Endothelial cell of umbilical vein (primary cell): ENCODE data around the gene IQGAP1. TPM values are rescaled to one million over a fixed set of nuclear protein-coding genes. Genes with fewer than 3 reads are reported as not detected.

Experiments used
- BruUV-seq: library from RNA; stranded (reverse); fragments of 400-500 nt; replicated peaks from 2 replicates; lab custom pipeline; 2021; lab: Mats Ljungman, UMichigan
- CTCF ChIA-PET: fragments of 300-600, 350-600 bp; sonication (Branson Sonifier 250); formaldehyde crosslinking; loops from one replicate; lab custom pipeline; 2021; ENCODE audit warnings: antibody characterized with exemption, inconsistent platforms; lab: Charles Lee
- POLR2A ChIA-PET: fragments of 300-600, 350-600 bp; sonication (Branson Sonifier 250); formaldehyde crosslinking; loops from one replicate; lab custom pipeline; 2021; ENCODE audit warnings: antibody characterized with exemption, inconsistent platforms; lab: Charles Lee
- DNase-seq: peaks from one replicate; pipeline ENCODE4 v3.0.0-alpha.2; 2011; ENCODE audit warnings: low read depth, low spot score
- FAIRE-seq: peaks from 2 replicates; lab custom pipeline; 2011; peaks lifted over from hg19 to GRCh38; lab: Jason Lieb, UNC
- H2AFZ ChIP-seq: 2 replicates; pipeline ENCODE4 v1.6.0; 2012; ENCODE audit warnings: low read depth, low read length, control low read depth, inconsistent platforms
- H3K27ac ChIP-seq: 2 replicates; pipeline ENCODE4 v1.5.1; 2011; ENCODE audit warnings: low read depth, mild to moderate bottlenecking, control low read depth, low read length, moderate library complexity; ENCODE audit not compliant: insufficient read depth
- H3K27me3 ChIP-seq, 2 experiments: 2 replicates each; pipeline versions ENCODE4 v1.6.0 to v1.6.1; 2011; ENCODE audit warnings: low read length in 2 of 2, mixed read lengths in 1 of 2; ENCODE audit not compliant: control insufficient read depth in 2 of 2, insufficient read depth in 2 of 2
- H3K36me3 ChIP-seq, 2 experiments: 2 replicates in 1 of 2; 3 replicates in 1 of 2; pipeline ENCODE4 v1.5.1; 2011; ENCODE audit warnings: low read length in 2 of 2, mild to moderate bottlenecking in 1 of 2, moderate library complexity in 1 of 2; ENCODE audit not compliant: control insufficient read depth in 2 of 2, insufficient read depth in 2 of 2; ENCODE audit errors: extremely low read depth in 1 of 2
- H3K4me1 ChIP-seq: 3 replicates; pipeline ENCODE4 v1.5.1; 2011; ENCODE audit warnings: mild to moderate bottlenecking, low read length; ENCODE audit not compliant: control insufficient read depth, insufficient read depth; ENCODE audit errors: extremely low read depth
- H3K4me2 ChIP-seq: 2 replicates; pipeline ENCODE4 v1.6.1; 2011; ENCODE audit warnings: low read length, control low read depth, mixed read lengths; ENCODE audit not compliant: insufficient read depth
- H3K4me3 ChIP-seq, 3 experiments: fragments of 200-600 bp in 1 of 3; sonication (generic), shearing (Covaris generic) in 1 of 3; replicated peaks in 1 of 3; 2 replicates each; pipeline ENCODE4 v1.5.1; 2011 to 2016; ENCODE audit warnings: control low read depth in 3 of 3, low read length in 3 of 3, mild to moderate bottlenecking in 2 of 3, inconsistent platforms in 1 of 3, low read depth in 1 of 3, moderate library complexity in 1 of 3; ENCODE audit not compliant: insufficient read depth in 1 of 3
- H3K79me2 ChIP-seq: 2 replicates; pipeline ENCODE4 v1.6.0; 2012; ENCODE audit warnings: low read length, inconsistent platforms; ENCODE audit not compliant: control insufficient read depth, insufficient read depth
- H3K9ac ChIP-seq: replicated peaks from 2 replicates; pipeline ENCODE3; 2011; ENCODE audit warnings: low read length, control low read depth; ENCODE audit not compliant: insufficient read depth; ENCODE audit errors: extremely low read depth
- H3K9me1 ChIP-seq: replicated peaks from 3 replicates; pipeline ENCODE4 v1.6.0; 2011; ENCODE audit warnings: mild to moderate bottlenecking, low read length; ENCODE audit not compliant: control insufficient read depth, insufficient read depth; ENCODE audit errors: extremely low read depth
- H3K9me3 ChIP-seq: replicated peaks from 2 replicates; pipeline ENCODE4 v1.5.1; 2012; ENCODE audit warnings: low read length, inconsistent platforms; ENCODE audit not compliant: control insufficient read depth, insufficient read depth
- H4K20me1 ChIP-seq: replicated peaks from 2 replicates; pipeline ENCODE3; 2011; ENCODE audit warnings: mild to moderate bottlenecking, low read length; ENCODE audit not compliant: control insufficient read depth, insufficient read depth; ENCODE audit errors: extremely low read depth
- EZH2 ChIP-seq: IDR thresholded peaks from 2 replicates; pipeline ENCODE4 v1.6.1; 2012; ENCODE audit warnings: borderline replicate concordance, low read depth, mild to moderate bottlenecking, moderate library complexity, low read length, inconsistent platforms; ENCODE audit not compliant: severe bottlenecking
- FOS ChIP-seq: IDR thresholded peaks from 2 replicates; pipeline ENCODE4 v1.6.1; 2011; ENCODE audit warnings: mild to moderate bottlenecking, low read length, moderate library complexity, borderline replicate concordance; ENCODE audit not compliant: insufficient read depth
- GATA2 ChIP-seq: IDR thresholded peaks from 2 replicates; pipeline ENCODE4 v1.7.0; 2011; ENCODE audit warnings: low read depth, mild to moderate bottlenecking, moderate library complexity, mixed read lengths, low read length; ENCODE audit not compliant: insufficient read length, insufficient read depth
- JUN ChIP-seq: IDR thresholded peaks from 2 replicates; pipeline ENCODE4 v1.6.1; 2011; ENCODE audit warnings: borderline replicate concordance, low read depth; ENCODE audit not compliant: insufficient read length, insufficient read depth
- MAX ChIP-seq: IDR thresholded peaks from 2 replicates; pipeline ENCODE4 v1.6.1; 2011; ENCODE audit not compliant: insufficient read depth, insufficient read length
- MYC ChIP-seq: IDR thresholded peaks from one replicate; pipeline ENCODE4 v1.6.1; 2011; ENCODE audit warnings: mild to moderate bottlenecking, low read depth, low read length
- POLR2A ChIP-seq: IDR thresholded peaks from 2 replicates; pipeline ENCODE4 v1.6.1; 2012; ENCODE audit warnings: low read depth, mild to moderate bottlenecking, control low read depth, low read length
- POLR2AphosphoS5 ChIP-seq: IDR thresholded peaks from 2 replicates; pipeline ENCODE4 v1.6.1; 2012; ENCODE audit warnings: low read depth, mild to moderate bottlenecking, control low read depth, low read length, moderate library complexity; ENCODE audit not compliant: insufficient read depth
- dilution Hi-C: fragments of 300-500 bp; cut with MboI; formaldehyde crosslinking; loops from one replicate; pipeline ENCODE4 v1.15.0; 2019; ENCODE audit warnings: low sequenced_read_pairs; ENCODE audit not compliant: extremely low pct_ligation_motif_present
- intact Hi-C: fragments of 100-400 bp; cut with micrococcal nuclease; formaldehyde crosslinking; loops from one replicate; pipeline ENCODE4 v1.10.0; 2022
- polyA plus RNA-seq, 4 experiments: library from polyadenylated mRNA; depleted of rRNA in 3 of 4; stranded (reverse) in 3 of 4; unstranded in 1 of 4; fragments of >200 nt; gene quantifications; 2 replicates each; pipeline versions ENCODE4 v1.2.1 to v1.2.3, GENCODE V29; 2011 to 2012; ENCODE audit warnings: missing spikeins in 1 of 4
- total RNA-seq: library from RNA; stranded (reverse); gene quantifications from 2 replicates; pipeline ENCODE4 v1.2.3, GENCODE V29; 2021
- TF ChIP-seq, protein P1 (sequence below), 2 donors: IDR thresholded peaks; 1 replicate in 1 of 2; 2 replicates in 1 of 2; pipeline ENCODE4 v1.5.1; 2011; ENCODE audit warnings: low read length in 2 of 2, mild to moderate bottlenecking in 2 of 2, moderate library complexity in 2 of 2, control low read depth in 1 of 2, inconsistent platforms in 1 of 2, low read depth in 1 of 2; ENCODE audit not compliant: insufficient read depth in 1 of 2; ENCODE audit errors: extremely low read depth in 1 of 2

IQGAP1 gene
- total and polyA plus RNA-seq, 2 donors (not counting 3 experiments of a cell fraction or from before 2014, with no cell fraction given): 82.2 to 258 TPM

DNA sequence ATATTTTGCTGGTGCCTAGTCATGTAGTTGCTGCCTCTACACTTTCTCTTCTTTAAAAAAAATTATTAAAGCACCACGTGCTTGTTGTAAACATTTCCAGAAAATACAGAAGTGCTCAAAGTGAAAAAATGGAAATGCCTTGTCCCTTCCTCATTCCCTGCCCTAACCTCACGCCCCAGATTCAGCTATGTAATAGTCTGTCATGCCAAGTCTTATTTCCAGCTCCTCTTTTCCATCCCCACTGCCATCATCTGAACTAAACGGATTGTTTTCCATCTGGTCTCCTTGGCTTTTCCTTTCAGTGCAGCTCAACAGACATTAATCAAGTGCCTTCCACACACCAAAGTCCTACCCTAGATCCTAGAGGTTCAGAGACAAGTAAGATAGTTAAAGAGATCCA is 20.5 kb upstream of the IQGAP1 start:
- intact Hi-C loops (no loop called here), dilution Hi-C loops (no loop called here)
- ChIA-PET CTCF (interaction anchor here (0.9 to 1.3 kb wide), 6 partner anchors 14 to 115 kb away, joined by 3 read pairs; partner anchors contain the start of gene IQGAP1), POLR2A (interaction anchor here (1.5 kb wide), 1 partner anchor 20 kb away, joined by 5 read pairs; the partner anchor contains the start of gene IQGAP1)
- FAIRE-seq (no peak), DNase-seq (no peak)
- Histone ChIP-seq H3K4me3 (no peak overlapping the region), H3K27ac (no peak overlapping the region), H3K4me2 (no peak overlapping the region), H3K4me1 (peaks cover 31% of the 10 kb centered on the region), H4K20me1 (no peaks in the 10 kb centered on the region), H3K27me3 (no peaks in the 10 kb centered on the region), H3K9ac (no peak overlapping the region), H3K36me3 (no peaks in the 10 kb centered on the region), H3K9me3 (no peaks in the 10 kb centered on the region), H2AFZ (no peak overlapping the region), H3K9me1 (no peaks in the 10 kb centered on the region), H3K79me2 (no peaks in the 10 kb centered on the region)
- TF ChIP-seq MYC (no peak), FOS (no peak), MAX (no peak), POLR2A (no peak), POLR2AphosphoS5 (no peak), EZH2 (no peak), GATA2 (no peak), JUN (no peak)
- TF ChIP-seq, protein P1, sequence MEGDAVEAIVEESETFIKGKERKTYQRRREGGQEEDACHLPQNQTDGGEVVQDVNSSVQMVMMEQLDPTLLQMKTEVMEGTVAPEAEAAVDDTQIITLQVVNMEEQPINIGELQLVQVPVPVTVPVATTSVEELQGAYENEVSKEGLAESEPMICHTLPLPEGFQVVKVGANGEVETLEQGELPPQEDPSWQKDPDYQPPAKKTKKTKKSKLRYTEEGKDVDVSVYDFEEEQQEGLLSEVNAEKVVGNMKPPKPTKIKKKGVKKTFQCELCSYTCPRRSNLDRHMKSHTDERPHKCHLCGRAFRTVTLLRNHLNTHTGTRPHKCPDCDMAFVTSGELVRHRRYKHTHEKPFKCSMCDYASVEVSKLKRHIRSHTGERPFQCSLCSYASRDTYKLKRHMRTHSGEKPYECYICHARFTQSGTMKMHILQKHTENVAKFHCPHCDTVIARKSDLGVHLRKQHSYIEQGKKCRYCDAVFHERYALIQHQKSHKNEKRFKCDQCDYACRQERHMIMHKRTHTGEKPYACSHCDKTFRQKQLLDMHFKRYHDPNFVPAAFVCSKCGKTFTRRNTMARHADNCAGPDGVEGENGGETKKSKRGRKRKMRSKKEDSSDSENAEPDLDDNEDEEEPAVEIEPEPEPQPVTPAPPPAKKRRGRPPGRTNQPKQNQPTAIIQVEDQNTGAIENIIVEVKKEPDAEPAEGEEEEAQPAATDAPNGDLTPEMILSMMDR (IDR thresholded peaks at IDR 0.05; ENCODE audit: extremely low read depth in 1 of 2, insufficient read depth in 1 of 2, low read depth in 1 of 2, low read length in 2 of 2): no peak
- BruUV-seq: no TSS peak
